H9 (cell line): ENCODE data around the gene TADA2B. TPM values are rescaled to one million over a fixed set of nuclear protein-coding genes. Genes with fewer than 3 reads are reported as not detected.
A peak's percentile ranks its signal among the peaks of the same experiment; 100 is the strongest.

Source experiments
- DNase-seq: peaks from one replicate; pipeline ENCODE4 v3.0.0-alpha.2; 2017
- H2AFZ ChIP-seq: one replicate; pipeline ENCODE4 v1.6.1; 2013; ENCODE audit warnings: mild to moderate bottlenecking, low read length, control low read depth, moderate library complexity
- H2AK5ac ChIP-seq: 2 replicates; pipeline ENCODE4 v1.6.1; 2013; ENCODE audit warnings: low read length, control low read depth, mixed read lengths; ENCODE audit not compliant: insufficient read length
- H2BK120ac ChIP-seq: one replicate; pipeline ENCODE4 v1.6.1; 2013; ENCODE audit warnings: low read depth, mild to moderate bottlenecking, low read length, control low read depth, inconsistent platforms; ENCODE audit not compliant: poor library complexity, severe bottlenecking
- H2BK12ac ChIP-seq: 2 replicates; pipeline ENCODE4 v1.6.1; 2013; ENCODE audit warnings: low read length, control low read depth, mixed read lengths, low read depth; ENCODE audit not compliant: insufficient read length
- H2BK15ac ChIP-seq: 2 replicates; pipeline ENCODE4 v1.6.1; 2013; ENCODE audit warnings: low read depth, low read length, control low read depth
- H2BK20ac ChIP-seq: one replicate; pipeline ENCODE4 v1.6.1; 2013; ENCODE audit warnings: low read depth, mild to moderate bottlenecking, low read length, control low read depth, inconsistent platforms; ENCODE audit not compliant: poor library complexity, severe bottlenecking
- H2BK5ac ChIP-seq: 2 replicates; pipeline ENCODE4 v1.6.1; 2013; ENCODE audit warnings: low read length, control low read depth, mixed read lengths; ENCODE audit not compliant: insufficient read length
- H3K14ac ChIP-seq: 2 replicates; pipeline ENCODE4 v1.6.1; 2013; ENCODE audit warnings: low read length, control low read depth; ENCODE audit not compliant: insufficient read depth
- H3K18ac ChIP-seq: 2 replicates; pipeline ENCODE4 v1.6.1; 2013; ENCODE audit warnings: low read depth, mild to moderate bottlenecking, mixed read lengths, low read length, control low read depth; ENCODE audit not compliant: insufficient read length
- H3K23ac ChIP-seq: 2 replicates; pipeline ENCODE4 v1.6.1; 2013; ENCODE audit warnings: low read length, control low read depth, mixed read lengths, low read depth; ENCODE audit not compliant: insufficient read length
- H3K23me2 ChIP-seq: 2 replicates; pipeline ENCODE4 v1.6.1; 2013; ENCODE audit warnings: low read depth, mild to moderate bottlenecking, mixed read lengths, low read length, control low read depth; ENCODE audit not compliant: insufficient read length, poor library complexity, severe bottlenecking
- H3K27ac ChIP-seq: 2 replicates; pipeline ENCODE4 v1.5.1; 2013; ENCODE audit warnings: low read length, control low read depth, mixed read lengths, low read depth; ENCODE audit not compliant: insufficient read length
- H3K27me3 ChIP-seq: 2 replicates; pipeline ENCODE4 v1.6.1; 2013; ENCODE audit warnings: low read length, control low read depth, inconsistent platforms; ENCODE audit not compliant: insufficient read depth
- H3K4ac ChIP-seq: 2 replicates; pipeline ENCODE4 v1.6.1; 2013; ENCODE audit warnings: low read depth, mild to moderate bottlenecking, control low read depth, inconsistent platforms, low read length, moderate library complexity
- H3K4me1 ChIP-seq: 2 replicates; pipeline ENCODE4 v1.6.1; 2013; ENCODE audit warnings: low read length, control low read depth, inconsistent platforms; ENCODE audit not compliant: insufficient read depth
- H3K4me2 ChIP-seq: 2 replicates; pipeline ENCODE4 v1.6.1; 2013; ENCODE audit warnings: low read length, control low read depth, mixed read lengths; ENCODE audit not compliant: insufficient read length, insufficient read depth
- H3K56ac ChIP-seq: 2 replicates; pipeline ENCODE4 v1.6.1; 2013; ENCODE audit warnings: low read depth, mild to moderate bottlenecking, mixed read lengths, low read length, control low read depth; ENCODE audit not compliant: insufficient read length
- H3K79me1 ChIP-seq: 2 replicates; pipeline ENCODE4 v1.6.1; 2013; ENCODE audit warnings: low read depth, mild to moderate bottlenecking, moderate library complexity, low read length, control low read depth, inconsistent platforms; ENCODE audit not compliant: insufficient read depth, poor library complexity, severe bottlenecking
- H3K79me2 ChIP-seq: 2 replicates; pipeline ENCODE4 v1.6.1; 2013; ENCODE audit warnings: low read length, control low read depth, inconsistent platforms; ENCODE audit not compliant: insufficient read depth
- H3K9ac ChIP-seq: 2 replicates; pipeline ENCODE4 v1.6.1; 2013; ENCODE audit warnings: low read length, control low read depth, mixed read lengths; ENCODE audit not compliant: insufficient read length; ENCODE audit errors: extremely low read depth
- H3K9me3 ChIP-seq: one replicate; pipeline ENCODE4 v1.6.1; 2013; ENCODE audit warnings: low read depth, low read length, inconsistent platforms; ENCODE audit not compliant: control insufficient read depth
- H3T11ph ChIP-seq: one replicate; pipeline ENCODE4 v1.6.1; 2013; ENCODE audit warnings: mild to moderate bottlenecking, low read length, control low read depth, inconsistent platforms
- H4K20me1 ChIP-seq: one replicate; pipeline ENCODE4 v1.6.1; 2013; ENCODE audit not compliant: control insufficient read depth, insufficient read length, insufficient read depth
- H4K5ac ChIP-seq: 2 replicates; pipeline ENCODE4 v1.6.1; 2013; ENCODE audit warnings: low read depth, mild to moderate bottlenecking, mixed read lengths, low read length, control low read depth; ENCODE audit not compliant: insufficient read length
- H4K8ac ChIP-seq: replicated peaks from 2 replicates; pipeline ENCODE4 v1.6.1; 2013; ENCODE audit warnings: low read length, control low read depth, mixed read lengths, low read depth; ENCODE audit not compliant: insufficient read length
- H4K91ac ChIP-seq: 2 replicates; pipeline ENCODE4 v1.6.1; 2013; ENCODE audit warnings: low read depth, mild to moderate bottlenecking, moderate library complexity, mixed read lengths, low read length, control low read depth; ENCODE audit not compliant: insufficient read length
- H3K27ac Mint-ChIP-seq, 3 experiments: 2 replicates in 2 of 3; 3 replicates in 1 of 3; pipeline ENCODE4 v1.8.0; 2020 to 2021; ENCODE audit warnings: mixed read lengths in 3 of 3, mild to moderate bottlenecking in 1 of 3, moderate library complexity in 1 of 3
- H3K27me3 Mint-ChIP-seq: 2 replicates; pipeline ENCODE4 v1.8.0; 2021; ENCODE audit warnings: low read depth, mild to moderate bottlenecking, moderate library complexity, mixed read lengths
- H3K36me3 Mint-ChIP-seq, 3 experiments: 2 replicates in 2 of 3; 3 replicates in 1 of 3; pipeline ENCODE4 v1.8.0; 2020 to 2021; ENCODE audit warnings: low read depth in 3 of 3, mixed read lengths in 3 of 3; ENCODE audit not compliant: insufficient read depth in 1 of 3
- H3K4me1 Mint-ChIP-seq, 2 experiments: 2 replicates each; pipeline ENCODE4 v1.8.0; 2020; ENCODE audit warnings: mixed read lengths in 2 of 2
- H3K4me3 Mint-ChIP-seq, 2 experiments: 2 replicates in 1 of 2; 3 replicates in 1 of 2; pipeline ENCODE4 v1.8.0; 2020 to 2021; ENCODE audit warnings: mild to moderate bottlenecking in 2 of 2, mixed read lengths in 2 of 2, moderate library complexity in 1 of 2
- H3K9me3 Mint-ChIP-seq, 2 experiments: 2 replicates in 1 of 2; 3 replicates in 1 of 2; pipeline ENCODE4 v1.8.0; 2020; ENCODE audit warnings: mild to moderate bottlenecking in 2 of 2, mixed read lengths in 2 of 2, moderate library complexity in 1 of 2
- CTCF ChIP-seq: fragments of 200-600 bp; sonication (generic); conservative IDR thresholded peaks from 3 replicates; pipeline ENCODE4 v1.8.0; 2021; ENCODE audit warnings: antibody characterized with exemption, mild to moderate bottlenecking
- WGBS: extraction: QIAGEN DNeasy Blood & Tissue Kit; methylation state at CpG from one replicate; pipeline ENCODE4 v1.1.7; 2013; ENCODE audit warnings: missing lambda C conversion rate, low lambda C conversion rate, mixed read lengths; ENCODE audit not compliant: insufficient read length; ENCODE audit errors: extremely low coverage; 5-methylcytosine and 5-hydroxymethylcytosine counted together
- total RNA-seq: library from RNA; stranded (reverse); gene quantifications from 2 replicates; pipeline ENCODE4 v1.2.1, GENCODE V29; 2021

TADA2B gene
- total RNA-seq, 1 experiment from 2014 or later = 14.0 TPM

GRCh38 chr4:7040765-7041164 lies 2.4 kb upstream of the TADA2B start:
- no peak overlapping the region for H3T11ph ChIP-seq
- peaks cover 3% of the 10 kb centered on the region; the same call in 1 of the 2 replicates for H3K79me2 ChIP-seq
- H3K4me1 ChIP-seq = peaks cover 3% of the 10 kb centered on the region; the same call in 1 of the 2 replicates
- DNase-seq = no peak
- peaks cover 19% of the 10 kb centered on the region for H3K23me2 ChIP-seq
- peaks cover 12% of the 10 kb centered on the region; the same call in 1 of the 2 replicates for H3K27me3 ChIP-seq
- H3K27ac ChIP-seq = no peak overlapping the region
- H2BK120ac ChIP-seq = no peak overlapping the region
- H3K4me2 ChIP-seq = no peak overlapping the region
- no peak overlapping the region for H2BK15ac ChIP-seq
- no peaks in the 10 kb centered on the region for H3K9me3 ChIP-seq
- Mint-ChIP-seq H3K27me3 (peaks cover 33% of the 10 kb centered on the region), H3K4me3 (peak overlapping the region in 1 of 2 experiments; percentile 42; a peak in 1 of 5 replicates), H3K36me3 (no peaks in the 10 kb centered on the region), H3K4me1 (peaks cover 25% of the 10 kb centered on the region in 2 experiments), H3K27ac (no peak overlapping the region), H3K9me3 (no peaks in the 10 kb centered on the region)
- no peak overlapping the region for H4K91ac ChIP-seq
- no peak overlapping the region for H2BK5ac ChIP-seq
- no peak for TF ChIP-seq CTCF
- H2AFZ ChIP-seq = no peak overlapping the region
- H2BK12ac ChIP-seq = no peak overlapping the region
- H3K4ac ChIP-seq = no peak overlapping the region
- no peak overlapping the region for H2BK20ac ChIP-seq
- H3K23ac ChIP-seq = no peak overlapping the region
- H3K18ac ChIP-seq = no peak overlapping the region
- no peak overlapping the region for H4K5ac ChIP-seq
- H3K79me1 ChIP-seq = peaks cover 4% of the 10 kb centered on the region
- H3K56ac ChIP-seq = no peak overlapping the region
- no peak overlapping the region for H4K8ac ChIP-seq
- no peak overlapping the region for H3K9ac ChIP-seq
- no peak overlapping the region for H3K14ac ChIP-seq
- no peak overlapping the region for H2AK5ac ChIP-seq
- no peaks in the 10 kb centered on the region for H4K20me1 ChIP-seq
- no CpG with 5 or more reads among the region's 4 CpGs for WGBS
